ENCODE measurements around the gene TLR7.

- TF ChIP-seq CTCF (conservative IDR thresholded peaks at IDR 0.05; ENCODE audit: low read depth, low read length), result no peak
- TF ChIP-seq RCOR1 (IDR thresholded peaks at IDR 0.05; ENCODE audit: insufficient replicate concordance, low read length), result no peak
- no peak for TF ChIP-seq MXI1 (IDR thresholded peaks at IDR 0.05; ENCODE audit: borderline replicate concordance, low read depth, low read length)
- no peak for TF ChIP-seq MAFK (IDR thresholded peaks at IDR 0.05; ENCODE audit: low read depth, low read length)
- TF ChIP-seq POLR2A (IDR thresholded peaks at IDR 0.05; ENCODE audit: low read depth, low read length), result no peak
- no peak for TF ChIP-seq RAD21 (IDR thresholded peaks at IDR 0.05; ENCODE audit: low read length)
- TF ChIP-seq USF2 (IDR thresholded peaks at IDR 0.05; ENCODE audit: low read depth, low read length), result no peak
- TF ChIP-seq MAZ (IDR thresholded peaks at IDR 0.05; ENCODE audit: borderline replicate concordance, low read depth, low read length), result no peak
- no peak for TF ChIP-seq RFX5 (IDR thresholded peaks at IDR 0.05; ENCODE audit: low read depth, low read length)
- no peak for TF ChIP-seq CEBPB (IDR thresholded peaks at IDR 0.05; ENCODE audit: low read depth, low read length)
- no peak for TF ChIP-seq NFE2L2 (IDR thresholded peaks at IDR 0.05; ENCODE audit: low read depth, low read length)
- TF ChIP-seq FOS (IDR thresholded peaks at IDR 0.05; ENCODE audit: low read depth, low read length), result no peak
These were observed 20.9 kb downstream of the TLR7 start for GRCh38 chrX:12887767-12888166.
